ENCODE data around the gene GPRC5C. TPM values are rescaled to one million over a fixed set of nuclear protein-coding genes. Genes with fewer than 3 reads are reported as not detected.

Gene GPRC5C
- total and polyA plus RNA-seq, 2 of the 13 experiments (the other 11 are each of a cell fraction or from before 2014, with no cell fraction given), result 85.6 to 300 TPM

GRCh38 chr17:74427763-74428153 lies 4.1 kb upstream of the GPRC5C start (continued):
- TF ChIP-seq HIC2 (CRISPR knock-in tag; IDR thresholded peaks at IDR 0.05; ENCODE audit: low read depth) (peak; percentile 11; the same call in 1 of the 2 replicates), ZBTB39 (CRISPR knock-in tag; IDR thresholded peaks at IDR 0.05) (no peak), ZNF556 (CRISPR knock-in tag; IDR thresholded peaks at IDR 0.05; ENCODE audit: borderline replicate concordance) (peak; percentile 95), ZHX2 (IDR thresholded peaks at IDR 0.05; ENCODE audit: low read depth) (no peak), ZHX2 (CRISPR knock-in tag; IDR thresholded peaks at IDR 0.05; ENCODE audit: borderline replicate concordance) (no peak), RBM22 (optimal IDR thresholded peaks at IDR 0.05; ENCODE audit: low read length) (peak; percentile 54), ZBTB1 (CRISPR knock-in tag; IDR thresholded peaks at IDR 0.05; ENCODE audit: borderline replicate concordance) (peak; percentile 11; the same call in 1 of the 2 replicates), NAIF1 (CRISPR knock-in tag; IDR thresholded peaks at IDR 0.05; ENCODE audit: borderline replicate concordance) (0 out of 2 replicates have a peak, but pooled peaks have one; percentile 26), BORCS8-MEF2B (CRISPR knock-in tag; IDR thresholded peaks at IDR 0.05) (0 out of 2 replicates have a peak, but pooled peaks have one; percentile 3), AGO2 (optimal IDR thresholded peaks at IDR 0.05; ENCODE audit: low read depth, low read length) (peak; percentile 69), NR2C2 (CRISPR knock-in tag; IDR thresholded peaks at IDR 0.05; ENCODE audit: borderline replicate concordance) (no peak), DNMT3B (CRISPR knock-in tag; conservative IDR thresholded peaks at IDR 0.05) (no peak), XBP1 (CRISPR knock-in tag; IDR thresholded peaks at IDR 0.05) (no peak), MTF2 (CRISPR knock-in tag; IDR thresholded peaks at IDR 0.05; ENCODE audit: borderline replicate concordance) (0 out of 2 replicates have a peak, but pooled peaks have one; percentile 8), ZBTB4 (CRISPR knock-in tag; IDR thresholded peaks at IDR 0.05; ENCODE audit: borderline replicate concordance) (no peak)

All from HepG2 (cell line).